ENCODE results near the gene AGAP1. TPM values are rescaled to one million over a fixed set of nuclear protein-coding genes. Genes with fewer than 3 reads are reported as not detected.
A peak's percentile ranks its signal among the peaks of the same experiment; 100 is the strongest.

The AGAP1 gene
- polyA plus RNA-seq, 4 donors, result 9.8 to 19.2 (median 15.5) TPM

DNA sequence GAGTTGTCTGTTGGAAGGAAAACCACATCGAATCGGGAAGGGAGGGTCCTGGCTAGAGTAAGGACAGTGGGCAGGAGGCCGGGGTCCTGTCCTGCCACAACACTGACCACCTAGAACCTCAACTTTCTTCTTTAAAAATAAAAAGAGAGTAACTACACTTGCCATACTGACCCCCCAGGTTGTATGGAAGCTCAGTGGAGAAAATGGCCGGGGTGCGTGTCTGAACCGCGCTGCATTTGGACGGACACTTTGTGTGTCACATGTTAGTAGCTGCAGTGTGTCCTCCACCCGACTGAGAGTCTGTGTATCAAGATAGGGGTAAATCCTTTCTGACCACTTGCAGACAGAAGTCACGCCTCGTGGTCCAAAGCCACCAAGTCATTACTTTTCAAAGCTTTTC lies 587.3 kb downstream of the AGAP1 start:
- Histone ChIP-seq H3K4me1 (ENCODE audit: control insufficient read depth in 3 of 3, insufficient read depth in 2 of 3, low read depth in 1 of 3, low read length in 2 of 3) (peaks cover 0 to 19% (median 0%) of the 10 kb centered on the region in 3 donors), H3K27ac (ENCODE audit: low read depth in 1 of 3, low read length in 2 of 3) (no peak overlapping the region), H3K27me3 (ENCODE audit: control insufficient read depth in 3 of 3, insufficient read depth in 3 of 3, low read length in 3 of 3) (no peaks in the 10 kb centered on the region), H3K4me3 (ENCODE audit: low read depth in 1 of 3, low read length in 3 of 3) (no peak overlapping the region), H3K36me3 (ENCODE audit: control insufficient read depth in 3 of 3, insufficient read depth in 2 of 3, low read depth in 1 of 3, low read length in 3 of 3) (peaks cover 0 to 8% (median 0%) of the 10 kb centered on the region in 3 donors), H3K9me3 (ENCODE audit: control insufficient read depth in 2 of 2, insufficient read depth in 1 of 2, low read depth in 1 of 2, low read length in 1 of 2) (peaks cover 0 to 7% of the 10 kb centered on the region in 2 donors)
- 90 to 93% (median 91%) methylated on average over 11 of the region's 11 CpGs for WGBS, 3 donors
- DNase-seq (no peak), FAIRE-seq (no peak)

DNA sequence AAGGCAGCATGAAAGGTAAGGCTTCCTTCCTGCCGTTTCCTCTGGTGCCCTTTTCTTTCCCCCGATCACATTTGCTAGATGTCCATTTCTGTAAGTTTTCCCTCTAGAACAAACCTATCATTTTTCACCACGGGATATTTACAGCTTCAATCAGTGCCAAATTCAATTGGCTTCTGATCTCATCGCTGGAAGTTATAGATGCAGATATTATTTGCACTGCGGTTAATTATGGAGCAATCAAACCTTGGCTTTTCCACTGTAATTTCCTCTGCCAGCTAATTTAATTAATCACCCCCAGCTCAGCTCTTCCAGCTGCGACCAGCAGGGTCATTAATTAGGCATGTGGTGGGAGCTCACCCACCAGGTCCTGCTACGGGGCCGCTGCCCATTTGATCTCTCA lies 588.2 kb downstream of the AGAP1 start:
- Histone ChIP-seq H3K4me3 (ENCODE audit: low read depth in 1 of 3, low read length in 3 of 3) (no peak overlapping the region), H3K4me1 (ENCODE audit: control insufficient read depth in 3 of 3, insufficient read depth in 2 of 3, low read depth in 1 of 3, low read length in 2 of 3) (peaks cover 0 to 19% (median 0%) of the 10 kb centered on the region in 3 donors), H3K9me3 (ENCODE audit: control insufficient read depth in 2 of 2, insufficient read depth in 1 of 2, low read depth in 1 of 2, low read length in 1 of 2) (peaks cover 0 to 7% of the 10 kb centered on the region in 2 donors), H3K36me3 (ENCODE audit: control insufficient read depth in 3 of 3, insufficient read depth in 2 of 3, low read depth in 1 of 3, low read length in 3 of 3) (peaks cover 0 to 8% (median 0%) of the 10 kb centered on the region in 3 donors), H3K27me3 (ENCODE audit: control insufficient read depth in 3 of 3, insufficient read depth in 3 of 3, low read length in 3 of 3) (no peaks in the 10 kb centered on the region), H3K27ac (ENCODE audit: low read depth in 1 of 3, low read length in 2 of 3) (no peak overlapping the region)
- WGBS, 3 donors, result 47 to 64% (median 60%) methylated on average over 8 of the region's 8 CpGs
- DNase-seq, result no peak
- no peak for FAIRE-seq

DNA sequence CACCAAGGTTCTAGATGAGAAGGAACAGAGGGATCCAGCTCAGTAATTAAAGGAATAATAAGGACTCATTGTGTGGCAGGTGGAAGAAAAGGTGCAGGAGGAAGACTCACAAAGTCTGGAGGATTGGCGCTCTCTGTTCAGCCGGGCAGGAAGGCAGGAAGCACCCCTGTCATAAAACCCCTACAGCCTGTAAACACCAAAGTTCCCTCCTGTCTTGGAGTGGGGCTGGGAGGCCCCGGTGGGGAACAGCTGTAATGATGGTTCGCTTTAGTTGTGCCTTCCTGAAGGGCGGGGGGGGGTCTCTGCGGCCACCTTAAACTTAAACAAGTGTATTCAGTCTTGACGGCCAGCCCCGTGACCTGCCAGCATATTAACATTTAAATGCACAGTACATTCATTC lies 590.1 kb downstream of the AGAP1 start:
- H3K4me3 ChIP-seq (ENCODE audit: low read depth in 1 of 3, low read length in 3 of 3), result no peak overlapping the region
- peaks cover 0 to 7% of the 10 kb centered on the region in 2 donors for H3K9me3 ChIP-seq (ENCODE audit: control insufficient read depth in 2 of 2, insufficient read depth in 1 of 2, low read depth in 1 of 2, low read length in 1 of 2)
- WGBS, 3 donors, result 42 to 45% (median 42%) methylated on average over 8 of the region's 8 CpGs

GRCh38 chr2:236085211-236085610 lies 591.4 kb downstream of the AGAP1 start:
- FAIRE-seq (no peak), DNase-seq (no peak)
- H3K9me3 ChIP-seq (ENCODE audit: control insufficient read depth in 2 of 2, insufficient read depth in 1 of 2, low read depth in 1 of 2, low read length in 1 of 2), result peaks cover 0 to 5% of the 10 kb centered on the region in 2 donors
- H3K36me3 ChIP-seq (ENCODE audit: control insufficient read depth in 3 of 3, insufficient read depth in 2 of 3, low read depth in 1 of 3, low read length in 3 of 3), result peaks cover 0 to 2% (median 0%) of the 10 kb centered on the region in 3 donors
- 94 to 95% (median 95%) methylated on average over 2 of the region's 2 CpGs for WGBS, 3 donors
- H3K4me3 ChIP-seq (ENCODE audit: low read depth in 1 of 3, low read length in 3 of 3), result no peak overlapping the region
- peaks cover 0 to 3% (median 0%) of the 10 kb centered on the region in 3 donors for H3K4me1 ChIP-seq (ENCODE audit: control insufficient read depth in 3 of 3, insufficient read depth in 2 of 3, low read depth in 1 of 3, low read length in 2 of 3)
- H3K27me3 ChIP-seq (ENCODE audit: control insufficient read depth in 3 of 3, insufficient read depth in 3 of 3, low read length in 3 of 3), result no peaks in the 10 kb centered on the region
- no peak overlapping the region for H3K27ac ChIP-seq (ENCODE audit: low read depth in 1 of 3, low read length in 2 of 3)

More for the DNA sequence above, 590.1 kb downstream of the AGAP1 start:
- Histone ChIP-seq H3K4me1 (ENCODE audit: control insufficient read depth in 3 of 3, insufficient read depth in 2 of 3, low read depth in 1 of 3, low read length in 2 of 3) (peaks cover 0 to 6% (median 0%) of the 10 kb centered on the region in 3 donors), H3K27ac (ENCODE audit: low read depth in 1 of 3, low read length in 2 of 3) (peak overlapping the region in 1 of 3 donors; percentile 38), H3K36me3 (ENCODE audit: control insufficient read depth in 3 of 3, insufficient read depth in 2 of 3, low read depth in 1 of 3, low read length in 3 of 3) (peaks cover 0 to 5% (median 0%) of the 10 kb centered on the region in 3 donors), H3K27me3 (ENCODE audit: control insufficient read depth in 3 of 3, insufficient read depth in 3 of 3, low read length in 3 of 3) (no peaks in the 10 kb centered on the region)
- peak in 1 of 2 donors; percentile 64 for DNase-seq
- no peak for FAIRE-seq

GRCh38 chr2:236085647-236086046 lies 591.8 kb downstream of the AGAP1 start:
- Histone ChIP-seq H3K4me3 (ENCODE audit: low read depth in 1 of 3, low read length in 3 of 3) (no peak overlapping the region), H3K9me3 (ENCODE audit: control insufficient read depth in 2 of 2, insufficient read depth in 1 of 2, low read depth in 1 of 2, low read length in 1 of 2) (peaks cover 0 to under 1% of the 10 kb centered on the region in 2 donors), H3K4me1 (ENCODE audit: control insufficient read depth in 3 of 3, insufficient read depth in 2 of 3, low read depth in 1 of 3, low read length in 2 of 3) (peaks cover 0 to 3% (median 0%) of the 10 kb centered on the region in 3 donors), H3K27me3 (ENCODE audit: control insufficient read depth in 3 of 3, insufficient read depth in 3 of 3, low read length in 3 of 3) (no peaks in the 10 kb centered on the region), H3K36me3 (ENCODE audit: control insufficient read depth in 3 of 3, insufficient read depth in 2 of 3, low read depth in 1 of 3, low read length in 3 of 3) (peaks cover 0 to 2% (median 0%) of the 10 kb centered on the region in 3 donors), H3K27ac (ENCODE audit: low read depth in 1 of 3, low read length in 2 of 3) (no peak overlapping the region)
- DNase-seq (no peak), FAIRE-seq (no peak)
- WGBS, 3 donors, result 90 to 93% (median 92%) methylated on average over 7 of the region's 7 CpGs

GRCh38 chr2:236086403-236086970 lies 592.6 kb downstream of the AGAP1 start:
- no peak overlapping the region for H3K4me3 ChIP-seq (ENCODE audit: low read depth in 1 of 3, low read length in 3 of 3)
- no peak overlapping the region for H3K27ac ChIP-seq (ENCODE audit: low read depth in 1 of 3, low read length in 2 of 3)
- no peak for FAIRE-seq
- peaks cover 0 to 3% (median 0%) of the 10 kb centered on the region in 3 donors for H3K4me1 ChIP-seq (ENCODE audit: control insufficient read depth in 3 of 3, insufficient read depth in 2 of 3, low read depth in 1 of 3, low read length in 2 of 3)
- WGBS, 3 donors, result 56 to 83% (median 75%) methylated on average over 6 of the region's 6 CpGs
- peaks cover 0 to 2% (median 0%) of the 10 kb centered on the region in 3 donors for H3K36me3 ChIP-seq (ENCODE audit: control insufficient read depth in 3 of 3, insufficient read depth in 2 of 3, low read depth in 1 of 3, low read length in 3 of 3)
- DNase-seq, result no peak
- H3K27me3 ChIP-seq (ENCODE audit: control insufficient read depth in 3 of 3, insufficient read depth in 3 of 3, low read length in 3 of 3), result no peaks in the 10 kb centered on the region
- no peaks in the 10 kb centered on the region for H3K9me3 ChIP-seq (ENCODE audit: control insufficient read depth in 2 of 2, insufficient read depth in 1 of 2, low read depth in 1 of 2, low read length in 1 of 2)

- WGBS, 3 donors, result 73 to 98% (median 80%) methylated on average over 7 to 8 of the region's 8 CpGs
- FAIRE-seq (no peak), DNase-seq (no peak)
- Histone ChIP-seq H3K4me3 (ENCODE audit: low read depth in 1 of 3, low read length in 3 of 3) (no peak overlapping the region), H3K36me3 (ENCODE audit: control insufficient read depth in 3 of 3, insufficient read depth in 2 of 3, low read depth in 1 of 3, low read length in 3 of 3) (peaks cover 0 to 2% (median 0%) of the 10 kb centered on the region in 3 donors), H3K27ac (ENCODE audit: low read depth in 1 of 3, low read length in 2 of 3) (no peak overlapping the region), H3K9me3 (ENCODE audit: control insufficient read depth in 2 of 2, insufficient read depth in 1 of 2, low read depth in 1 of 2, low read length in 1 of 2) (no peaks in the 10 kb centered on the region), H3K27me3 (ENCODE audit: control insufficient read depth in 3 of 3, insufficient read depth in 3 of 3, low read length in 3 of 3) (no peaks in the 10 kb centered on the region), H3K4me1 (ENCODE audit: control insufficient read depth in 3 of 3, insufficient read depth in 2 of 3, low read depth in 1 of 3, low read length in 2 of 3) (peaks cover 0 to 3% (median 0%) of the 10 kb centered on the region in 3 donors)
These were observed 593.2 kb downstream of the AGAP1 start for GRCh38 chr2:236086971-236087465.

GRCh38 chr2:236088368-236089057 lies 594.7 kb downstream of the AGAP1 start:
- 84 to 88% (median 85%) methylated on average over 8 of the region's 8 CpGs for WGBS, 3 donors
- Histone ChIP-seq H3K4me1 (ENCODE audit: control insufficient read depth in 3 of 3, insufficient read depth in 2 of 3, low read depth in 1 of 3, low read length in 2 of 3) (peaks cover 0 to 3% (median 0%) of the 10 kb centered on the region in 3 donors), H3K4me3 (ENCODE audit: low read depth in 1 of 3, low read length in 3 of 3) (no peak overlapping the region), H3K36me3 (ENCODE audit: control insufficient read depth in 3 of 3, insufficient read depth in 2 of 3, low read depth in 1 of 3, low read length in 3 of 3) (no peaks in the 10 kb centered on the region), H3K27ac (ENCODE audit: low read depth in 1 of 3, low read length in 2 of 3) (no peak overlapping the region), H3K9me3 (ENCODE audit: control insufficient read depth in 2 of 2, insufficient read depth in 1 of 2, low read depth in 1 of 2, low read length in 1 of 2) (no peaks in the 10 kb centered on the region), H3K27me3 (ENCODE audit: control insufficient read depth in 3 of 3, insufficient read depth in 3 of 3, low read length in 3 of 3) (no peaks in the 10 kb centered on the region)
- DNase-seq (no peak), FAIRE-seq (no peak)
